ENCODE results near the gene LDAF1. TPM values are rescaled to one million over a fixed set of nuclear protein-coding genes. Genes with fewer than 3 reads are reported as not detected.

Gene LDAF1
- total RNA-seq, 2 donors from 2014 or later = 16.5 to 28.8 TPM

- no peak overlapping the region for H3K9ac ChIP-seq (ENCODE audit: extremely low read depth, low read length, poor library complexity, severe bottlenecking)
- Mint-ChIP-seq H3K4me3 (no peak overlapping the region), H3K9me3 (no peaks in the 10 kb centered on the region), H3K4me1 (no peaks in the 10 kb centered on the region), H3K36me3 (ENCODE audit: low read depth) (no peaks in the 10 kb centered on the region), H3K27me3 (ENCODE audit: insufficient read depth) (peaks cover 30% of the 10 kb centered on the region), H3K27ac (no peak overlapping the region)
- H3K27me3 ChIP-seq (ENCODE audit: control insufficient read depth, insufficient read depth, low read length, poor library complexity, severe bottlenecking) = no peaks in the 10 kb centered on the region
- WGBS, 2 experiments (ENCODE audit: insufficient coverage in 1 of 2, insufficient read length in 1 of 2) = 62 to 88% methylated on average over 1 to 2 of the region's 2 CpGs
- H3K4me3 ChIP-seq (ENCODE audit: low read length) = no peak overlapping the region
- H3K9me3 ChIP-seq (ENCODE audit: control insufficient read depth, low read length) = no peaks in the 10 kb centered on the region
- H3K36me3 ChIP-seq (ENCODE audit: control insufficient read depth, insufficient read depth, low read length) = no peaks in the 10 kb centered on the region
- no peak overlapping the region for H3K27ac ChIP-seq (ENCODE audit: low read depth, low read length)
- no peaks in the 10 kb centered on the region for H3K4me1 ChIP-seq (ENCODE audit: control insufficient read depth, insufficient read depth, low read length)
- no peak for DNase-seq
- TF ChIP-seq CTCF (conservative IDR thresholded peaks at IDR 0.05) = no peak
Observed at GRCh38 chr16:21208446-21209230, 50.2 kb downstream of the LDAF1 start.

GRCh38 chr16:21211486-21211885, 53.0 kb downstream of the LDAF1 start, which contains the start of gene ZP2:
ZP2 (minus strand) TSS chr16:21211574; CDS start chr16:21211547, 27 bp downstream.
- WGBS, 2 experiments (ENCODE audit: insufficient coverage in 1 of 2, insufficient read length in 1 of 2) = 84 to 90% methylated on average over 2 to 5 of the region's 5 CpGs
- no peak within 1 kb of the TSS for H3K27ac ChIP-seq (ENCODE audit: low read depth, low read length)

GRCh38 chr16:21214086-21214485, 55.6 kb downstream of the LDAF1 start:
- Mint-ChIP-seq H3K9me3 (no peaks in the 10 kb centered on the region), H3K27ac (no peak overlapping the region), H3K36me3 (ENCODE audit: low read depth) (no peaks in the 10 kb centered on the region), H3K27me3 (ENCODE audit: insufficient read depth) (peaks cover 29% of the 10 kb centered on the region), H3K4me3 (no peak overlapping the region), H3K4me1 (no peaks in the 10 kb centered on the region)
- Histone ChIP-seq H3K9ac (ENCODE audit: extremely low read depth, low read length, poor library complexity, severe bottlenecking) (no peak overlapping the region), H3K27ac (ENCODE audit: low read depth, low read length) (no peak overlapping the region), H3K27me3 (ENCODE audit: control insufficient read depth, insufficient read depth, low read length, poor library complexity, severe bottlenecking) (no peaks in the 10 kb centered on the region), H3K4me1 (ENCODE audit: control insufficient read depth, insufficient read depth, low read length) (no peaks in the 10 kb centered on the region), H3K36me3 (ENCODE audit: control insufficient read depth, insufficient read depth, low read length) (no peaks in the 10 kb centered on the region), H3K9me3 (ENCODE audit: control insufficient read depth, low read length) (no peaks in the 10 kb centered on the region), H3K4me3 (ENCODE audit: low read length) (no peak overlapping the region)
- no peak for TF ChIP-seq CTCF (conservative IDR thresholded peaks at IDR 0.05)
- no peak for DNase-seq
- WGBS, 2 experiments (ENCODE audit: insufficient coverage in 1 of 2, insufficient read length in 1 of 2) = 86 to 93% methylated on average over 4 of the region's 4 CpGs

More at GRCh38 chr16:21211486-21211885, 53.0 kb downstream of the LDAF1 start, which contains the start of gene ZP2:
- H3K4me3 Mint-ChIP-seq = no peak within 1 kb of the TSS
- H3K9me3 Mint-ChIP-seq = no peaks in the 10 kb centered on the region
- no peak for TF ChIP-seq CTCF (conservative IDR thresholded peaks at IDR 0.05)
- Histone ChIP-seq H3K27me3 (ENCODE audit: control insufficient read depth, insufficient read depth, low read length, poor library complexity, severe bottlenecking) (no peaks in the 10 kb centered on the region), H3K9ac (ENCODE audit: extremely low read depth, low read length, poor library complexity, severe bottlenecking) (no peak within 1 kb of the TSS), H3K4me3 (ENCODE audit: low read length) (no peak within 1 kb of the TSS), H3K4me1 (ENCODE audit: control insufficient read depth, insufficient read depth, low read length) (no peaks in the 10 kb centered on the region), H3K9me3 (ENCODE audit: control insufficient read depth, low read length) (no peaks in the 10 kb centered on the region), H3K36me3 (ENCODE audit: control insufficient read depth, insufficient read depth, low read length) (no peaks in the 10 kb centered on the region)
- no peak within 1 kb of the TSS for H3K27ac Mint-ChIP-seq
- H3K4me1 Mint-ChIP-seq = no peaks in the 10 kb centered on the region
- peaks cover 29% of the 10 kb centered on the region for H3K27me3 Mint-ChIP-seq (ENCODE audit: insufficient read depth)
- H3K36me3 Mint-ChIP-seq (ENCODE audit: low read depth) = no peaks in the 10 kb centered on the region
- DNase-seq = no peak
